Midbrain (tissue), 1 donor: ENCODE data around the gene NOSTRIN.
"Not testable (repeated sequence)": the region's sequence is repeated elsewhere in the genome, so short reads cannot be mapped to it uniquely, and the experiment has no call there.

Source experiments
- DNase-seq: peaks from one replicate; lab custom pipeline; 2025; lab: John Stamatoyannopoulos, UW

Gene NOSTRIN

GRCh38 chr2:168882163-168882562, 79.7 kb downstream of the NOSTRIN start:
- DNase-seq = not testable (repeated sequence)

GRCh38 chr2:168884975-168885374, 82.5 kb downstream of the NOSTRIN start:
- no peak for DNase-seq

GRCh38 chr2:168889635-168890005, 87.2 kb downstream of the NOSTRIN start:
- DNase-seq = no peak

GRCh38 chr2:168890006-168890782, 87.8 kb downstream of the NOSTRIN start, which contains the start of gene SPC25:
TSS of gene SPC25 (minus strand) at chr2:168890430. CDS start at chr2:168889519, 911 bp downstream.
- peak; percentile 92 for DNase-seq

- no peak for DNase-seq
Measured at GRCh38 chr2:168892327-168892726, 89.9 kb downstream of the NOSTRIN start.

GRCh38 chr2:168894101-168894500, 91.7 kb downstream of the NOSTRIN start:
- no peak for DNase-seq

- DNase-seq = no peak
Measured at GRCh38 chr2:168894720-168895119, 92.3 kb downstream of the NOSTRIN start.

- DNase-seq = no peak
Measured at GRCh38 chr2:168895771-168896170, 93.3 kb downstream of the NOSTRIN start.

GRCh38 chr2:168896783-168897182, 94.3 kb downstream of the NOSTRIN start:
- no peak for DNase-seq

- no peak for DNase-seq
Measured at GRCh38 chr2:168897449-168897848, 95.0 kb downstream of the NOSTRIN start.

- no peak for DNase-seq
Measured at GRCh38 chr2:168901003-168901402, 98.6 kb downstream of the NOSTRIN start, which contains the start of gene G6PC2. TSS of gene G6PC2 (plus strand) at chr2:168901291. CDS start at chr2:168901332, 41 bp downstream.

GRCh38 chr2:168903888-168904287, 101.5 kb downstream of the NOSTRIN start:
- no peak for DNase-seq

GRCh38 chr2:168904358-168904757, 101.9 kb downstream of the NOSTRIN start:
- DNase-seq = no peak

- no peak for DNase-seq
Measured at GRCh38 chr2:168907940-168908662, 105.7 kb downstream of the NOSTRIN start.

GRCh38 chr2:168910330-168910729, 107.9 kb downstream of the NOSTRIN start:
- DNase-seq = no peak

- peak; percentile 31 for DNase-seq
Measured at GRCh38 chr2:168912466-168912865, 110.0 kb downstream of the NOSTRIN start.

- DNase-seq = peak; percentile 36
Measured at GRCh38 chr2:168912901-168913369, 110.5 kb downstream of the NOSTRIN start.

GRCh38 chr2:168913495-168913894, 111.1 kb downstream of the NOSTRIN start:
- no peak for DNase-seq
